GM21423 (cell line): ENCODE results near the gene CD81.

ENCODE experiments used
- ATAC-seq: cut with Tn5 transposase; IDR thresholded peaks from one replicate; pipeline ENCODE4 v1.9.1; 2021; ENCODE audit warnings: mild to moderate bottlenecking, moderate library complexity; ENCODE audit not compliant: unreplicated experiment

Gene CD81

GRCh38 chr11:2400762-2401435, 23.8 kb downstream of the CD81 start:
- ATAC-seq, result no peak

- no peak for ATAC-seq
Measured at GRCh38 chr11:2401436-2401984, 24.4 kb downstream of the CD81 start.

- no peak for ATAC-seq
Measured at GRCh38 chr11:2402106-2402505, 25.0 kb downstream of the CD81 start.

GRCh38 chr11:2402890-2403645, 26.0 kb downstream of the CD81 start:
- ATAC-seq, result no peak

GRCh38 chr11:2404735-2405196, 27.7 kb downstream of the CD81 start:
- no peak for ATAC-seq

- ATAC-seq, result no peak
Measured at GRCh38 chr11:2406451-2406850, 29.3 kb downstream of the CD81 start.

- ATAC-seq, result no peak
Measured at GRCh38 chr11:2406878-2407410, 29.8 kb downstream of the CD81 start.

GRCh38 chr11:2408671-2409070, 31.6 kb downstream of the CD81 start:
- ATAC-seq, result no peak

- no peak for ATAC-seq
Measured at GRCh38 chr11:2409126-2409525, 32.0 kb downstream of the CD81 start.

GRCh38 chr11:2409611-2410468, 32.7 kb downstream of the CD81 start:
- ATAC-seq, result no peak

GRCh38 chr11:2410616-2411015, 33.5 kb downstream of the CD81 start:
- no peak for ATAC-seq

- no peak for ATAC-seq
Measured at GRCh38 chr11:2411446-2412305, 34.6 kb downstream of the CD81 start.

- no peak for ATAC-seq
Measured at GRCh38 chr11:2412323-2412722, 35.2 kb downstream of the CD81 start.

GRCh38 chr11:2413742-2414579, 36.9 kb downstream of the CD81 start:
- ATAC-seq, result no peak

- ATAC-seq, result no peak
Measured at GRCh38 chr11:2414616-2415015, 37.5 kb downstream of the CD81 start.

GRCh38 chr11:2415171-2415570, 38.1 kb downstream of the CD81 start:
- no peak for ATAC-seq

GRCh38 chr11:2415601-2416380, 38.7 kb downstream of the CD81 start:
- ATAC-seq, result no peak

- ATAC-seq, result no peak
Measured at GRCh38 chr11:2416765-2417164, 39.7 kb downstream of the CD81 start.
